ENCODE data around the gene FAM53B.

Gene FAM53B

GRCh38 chr10:124728071-124728829 lies 15.9 kb downstream of the FAM53B start:
- no peak for DNase-seq (ENCODE audit: low spot score)

GRCh38 chr10:124727361-124727960 lies 16.7 kb downstream of the FAM53B start:
- no peak for DNase-seq (ENCODE audit: low spot score)

GRCh38 chr10:124725791-124726190 lies 18.4 kb downstream of the FAM53B start:
- no peak for DNase-seq (ENCODE audit: low spot score)

- no peak for DNase-seq (ENCODE audit: low spot score)
Observed at GRCh38 chr10:124725171-124725631, 19.0 kb downstream of the FAM53B start.

- peak; percentile 98 for DNase-seq (ENCODE audit: low spot score)
Observed at GRCh38 chr10:124724279-124725027, 19.7 kb downstream of the FAM53B start.

GRCh38 chr10:124723826-124724225 lies 20.4 kb downstream of the FAM53B start:
- DNase-seq (ENCODE audit: low spot score) = no peak

GRCh38 chr10:124722798-124723783 lies 21.1 kb downstream of the FAM53B start:
- DNase-seq (ENCODE audit: low spot score) = no peak

- DNase-seq (ENCODE audit: low spot score) = no peak
Observed at GRCh38 chr10:124721330-124722045, 22.7 kb downstream of the FAM53B start.

GRCh38 chr10:124719213-124719851 lies 24.8 kb downstream of the FAM53B start:
- DNase-seq (ENCODE audit: low spot score) = peak; percentile 97

GRCh38 chr10:124717911-124718741 lies 26.1 kb downstream of the FAM53B start:
- no peak for DNase-seq (ENCODE audit: low spot score)

GRCh38 chr10:124717041-124717757 lies 27.0 kb downstream of the FAM53B start:
- no peak for DNase-seq (ENCODE audit: low spot score)

- no peak for DNase-seq (ENCODE audit: low spot score)
Observed at GRCh38 chr10:124716369-124716768, 27.8 kb downstream of the FAM53B start.

GRCh38 chr10:124715439-124715838 lies 28.7 kb downstream of the FAM53B start:
- DNase-seq (ENCODE audit: low spot score) = no peak

GRCh38 chr10:124713679-124714255 lies 30.4 kb downstream of the FAM53B start:
- no peak for DNase-seq (ENCODE audit: low spot score)

- no peak for DNase-seq (ENCODE audit: low spot score)
Observed at GRCh38 chr10:124712704-124713407, 31.3 kb downstream of the FAM53B start.

- no peak for DNase-seq (ENCODE audit: low spot score)
Observed at GRCh38 chr10:124711145-124711544, 33.0 kb downstream of the FAM53B start.

- DNase-seq (ENCODE audit: low spot score) = no peak
Observed at GRCh38 chr10:124710266-124710881, 33.8 kb downstream of the FAM53B start.
